GM12801 (cell line): ENCODE data around the gene C1orf21.

Source experiments
- CTCF ChIP-seq: IDR thresholded peaks from one replicate; pipeline ENCODE4 v1.5.1; 2011; ENCODE audit warnings: control low read depth; ENCODE audit not compliant: insufficient read length; ENCODE audit errors: extremely low read depth

The C1orf21 gene

GRCh38 chr1:184532199-184532598 is 145.4 kb downstream of the C1orf21 start:
- no peak for TF ChIP-seq CTCF

GRCh38 chr1:184533049-184533448 is 146.2 kb downstream of the C1orf21 start:
- no peak for TF ChIP-seq CTCF

- TF ChIP-seq CTCF = no peak
These were observed 147.1 kb downstream of the C1orf21 start for GRCh38 chr1:184533915-184534314.

GRCh38 chr1:184534690-184535089 is 147.9 kb downstream of the C1orf21 start:
- no peak for TF ChIP-seq CTCF

GRCh38 chr1:184535191-184535970 is 148.6 kb downstream of the C1orf21 start:
- TF ChIP-seq CTCF = no peak

- no peak for TF ChIP-seq CTCF
These were observed 149.6 kb downstream of the C1orf21 start for GRCh38 chr1:184536246-184536985.

GRCh38 chr1:184539580-184539979 is 152.8 kb downstream of the C1orf21 start:
- TF ChIP-seq CTCF = no peak
